Uterus (tissue), 4 donors: ENCODE measurements around the gene CTSL. TPM values are rescaled to one million over a fixed set of nuclear protein-coding genes. Genes with fewer than 3 reads are reported as not detected.

Source experiments
- DNase-seq, 2 donors: peaks; one replicate each; pipeline ENCODE4 v3.0.0-alpha.2; 2019 to 2020
- H3K27ac ChIP-seq, 2 donors: fragments of 200-600 bp; sonication (generic); 1 replicate in 1 of 2; 2 replicates in 1 of 2; pipeline ENCODE4 v1.5.1; 2016 to 2018
- H3K27me3 ChIP-seq, 2 donors: fragments of 200-600 bp; sonication (generic); one replicate each; pipeline ENCODE4 v1.5.1; 2018 to 2019; ENCODE audit warnings: control low read depth in 1 of 2
- H3K36me3 ChIP-seq, 2 donors: fragments of 200-600 bp; sonication (generic); one replicate each; pipeline ENCODE4 v1.5.1; 2019; ENCODE audit warnings: control low read depth in 1 of 2
- H3K4me1 ChIP-seq, 2 donors: fragments of 200-600 bp; sonication (generic); one replicate each; pipeline ENCODE4 v1.5.1; 2018 to 2019; ENCODE audit warnings: control low read depth in 1 of 2
- H3K4me3 ChIP-seq, 2 donors: fragments of 200-600 bp; sonication (generic); 1 replicate in 1 of 2; 2 replicates in 1 of 2; pipeline ENCODE4 v1.5.1; 2018 to 2019; ENCODE audit warnings: mild to moderate bottlenecking in 1 of 2
- H3K9me3 ChIP-seq, 2 donors: fragments of 200-600 bp; sonication (generic); one replicate each; pipeline ENCODE4 v1.5.1; 2019; ENCODE audit warnings: control low read depth in 1 of 2
- POLR2A ChIP-seq, 2 donors: fragments of 450-650 bp; IDR thresholded peaks; one replicate each; pipeline ENCODE4 v1.6.1; 2016; ENCODE audit warnings: antibody characterized with exemption in 2 of 2, mild to moderate bottlenecking in 1 of 2, moderate library complexity in 1 of 2
- intact Hi-C: fragments of 100-400 bp; cut with DNase I; formaldehyde crosslinking; loops from one replicate; pipeline ENCODE4 v1.15.1; 2023; ENCODE audit warnings: low total_unique reads
- total RNA-seq, 4 donors: library from RNA; depleted of rRNA in 3 of 4; stranded (reverse); fragments of >200 nt in 3 of 4; gene quantifications; one replicate each; pipeline versions ENCODE4 v1.1.0 to v1.2.4, GENCODE V29; 2014 to 2023
- TF ChIP-seq, protein P1 (sequence below), 4 experiments: fragments of 200-600 bp in 2 of 4; fragments of 450-650 bp in 2 of 4; sonication (generic) in 2 of 4; IDR thresholded peaks; one replicate each; pipeline ENCODE4 v1.5.1; 2016 to 2019; ENCODE audit warnings: antibody characterized with exemption in 4 of 4, mild to moderate bottlenecking in 2 of 4, moderate library complexity in 1 of 4
- donor health status: DM: yes; HTN: yes; CAD: no.

The CTSL gene
- total RNA-seq, 4 donors from 2014 or later: 84.3 to 183 (median 147) TPM

DNA sequence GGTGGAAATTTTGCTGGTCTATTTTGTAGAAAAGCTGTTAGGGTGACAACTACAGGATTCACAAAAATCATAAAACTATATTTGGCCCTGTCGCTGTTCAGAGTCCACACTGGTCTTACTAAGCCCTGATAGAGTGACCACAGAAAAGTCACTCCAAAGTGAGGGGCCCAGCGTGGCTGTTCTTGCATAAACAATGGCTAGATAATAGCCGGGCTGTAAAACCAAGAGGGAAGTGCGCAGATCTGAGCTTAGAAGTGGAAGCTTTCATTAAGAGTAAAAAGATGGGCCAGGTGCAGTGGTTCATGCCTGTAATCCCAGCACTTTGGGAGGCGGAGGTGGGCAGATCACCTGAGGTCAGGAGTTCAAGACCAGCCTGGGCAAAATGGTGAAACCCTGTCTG lies 15.5 kb upstream of the CTSL start:
- Histone ChIP-seq H3K4me1 (peaks cover 0 to 12% of the 10 kb centered on the region in 2 donors), H3K27ac (no peak overlapping the region), H3K36me3 (no peaks in the 10 kb centered on the region), H3K9me3 (no peaks in the 10 kb centered on the region), H3K27me3 (no peaks in the 10 kb centered on the region), H3K4me3 (no peak overlapping the region)
- intact Hi-C loops: no loop called here
- TF ChIP-seq POLR2A (IDR thresholded peaks at IDR 0.05): no peak
- TF ChIP-seq, protein P1, sequence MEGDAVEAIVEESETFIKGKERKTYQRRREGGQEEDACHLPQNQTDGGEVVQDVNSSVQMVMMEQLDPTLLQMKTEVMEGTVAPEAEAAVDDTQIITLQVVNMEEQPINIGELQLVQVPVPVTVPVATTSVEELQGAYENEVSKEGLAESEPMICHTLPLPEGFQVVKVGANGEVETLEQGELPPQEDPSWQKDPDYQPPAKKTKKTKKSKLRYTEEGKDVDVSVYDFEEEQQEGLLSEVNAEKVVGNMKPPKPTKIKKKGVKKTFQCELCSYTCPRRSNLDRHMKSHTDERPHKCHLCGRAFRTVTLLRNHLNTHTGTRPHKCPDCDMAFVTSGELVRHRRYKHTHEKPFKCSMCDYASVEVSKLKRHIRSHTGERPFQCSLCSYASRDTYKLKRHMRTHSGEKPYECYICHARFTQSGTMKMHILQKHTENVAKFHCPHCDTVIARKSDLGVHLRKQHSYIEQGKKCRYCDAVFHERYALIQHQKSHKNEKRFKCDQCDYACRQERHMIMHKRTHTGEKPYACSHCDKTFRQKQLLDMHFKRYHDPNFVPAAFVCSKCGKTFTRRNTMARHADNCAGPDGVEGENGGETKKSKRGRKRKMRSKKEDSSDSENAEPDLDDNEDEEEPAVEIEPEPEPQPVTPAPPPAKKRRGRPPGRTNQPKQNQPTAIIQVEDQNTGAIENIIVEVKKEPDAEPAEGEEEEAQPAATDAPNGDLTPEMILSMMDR (IDR thresholded peaks at IDR 0.05): no peak
- DNase-seq: no peak

DNA sequence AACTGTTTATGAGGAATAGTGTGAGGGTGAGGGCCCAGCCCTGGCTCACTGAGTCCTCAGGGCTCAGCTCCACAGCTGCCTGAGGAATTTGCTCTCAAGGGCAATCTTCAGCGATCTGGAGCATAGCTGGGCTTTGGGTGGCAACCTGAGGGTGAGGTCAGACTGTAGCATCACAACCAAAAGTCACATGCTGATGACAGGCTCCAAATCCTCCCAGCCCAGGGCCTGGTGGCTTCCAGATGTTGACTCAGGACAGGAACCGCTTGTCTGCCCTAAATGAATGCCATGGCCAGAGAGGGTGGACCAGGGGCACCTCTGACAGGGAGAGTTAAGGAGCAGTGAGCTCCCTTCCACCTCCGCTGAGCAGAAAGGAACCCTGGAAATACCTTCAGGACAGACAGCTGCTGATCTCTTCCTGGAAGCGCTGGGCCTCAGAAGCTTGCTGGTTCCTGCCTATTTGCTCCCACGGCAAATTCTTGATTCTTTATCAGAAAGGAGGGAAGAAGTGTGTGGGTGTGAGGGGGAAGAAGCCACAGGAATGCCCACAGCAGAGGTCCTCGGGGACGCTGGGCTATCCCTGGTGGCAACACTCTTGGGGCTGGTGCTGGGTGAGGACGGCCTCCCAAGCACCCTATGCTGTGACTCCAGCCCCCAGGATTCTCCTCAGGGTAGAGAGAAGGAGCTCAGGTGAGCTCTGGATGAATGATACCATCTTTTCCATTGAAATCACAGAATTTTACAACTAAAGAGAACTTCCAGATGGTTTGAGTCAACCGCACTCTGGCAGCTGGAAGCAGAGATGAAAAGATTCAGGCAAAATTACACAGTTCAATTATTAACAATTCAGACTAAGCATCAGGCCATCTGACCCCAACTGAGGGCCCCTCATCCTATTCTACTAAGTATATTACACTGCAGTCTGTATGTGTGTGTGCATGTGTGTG lies 13.8 kb upstream of the CTSL start:
- H3K27ac ChIP-seq: peak overlapping the region; percentile 1 to 7
- TF ChIP-seq, protein P1 (IDR thresholded peaks at IDR 0.05): no peak

DNA sequence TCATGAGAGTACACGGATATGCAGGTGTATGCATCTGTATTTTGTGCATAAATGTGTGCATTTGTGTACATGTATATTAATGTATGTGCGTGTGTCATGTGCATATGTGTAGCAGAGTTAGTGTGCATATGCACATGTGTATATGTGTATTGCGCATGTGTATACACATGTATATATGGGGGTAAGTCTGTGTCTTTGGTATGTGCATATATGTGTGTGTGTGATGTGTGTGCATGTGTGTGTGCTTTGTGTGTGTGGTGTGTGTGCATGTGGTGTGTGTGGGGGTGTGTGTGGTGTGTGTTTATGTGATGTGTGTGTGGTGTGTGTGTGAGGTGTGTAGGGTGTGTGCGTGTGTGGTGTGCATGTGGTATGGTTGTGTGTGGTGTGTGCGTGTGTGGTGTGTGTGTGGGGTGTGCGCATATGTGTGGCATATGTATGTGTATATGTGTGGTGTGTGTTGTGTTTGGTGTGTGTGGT lies 13.1 kb upstream of the CTSL start:
- H3K36me3 ChIP-seq: no peaks in the 10 kb centered on the region

More for the DNA sequence above, 13.8 kb upstream of the CTSL start:
- Histone ChIP-seq H3K4me3 (no peak overlapping the region), H3K36me3 (no peaks in the 10 kb centered on the region), H3K27me3 (no peaks in the 10 kb centered on the region), H3K9me3 (no peaks in the 10 kb centered on the region), H3K4me1 (peaks cover 0 to 12% of the 10 kb centered on the region in 2 donors)
- DNase-seq: no peak
- intact Hi-C loops: no loop called here

DNA sequence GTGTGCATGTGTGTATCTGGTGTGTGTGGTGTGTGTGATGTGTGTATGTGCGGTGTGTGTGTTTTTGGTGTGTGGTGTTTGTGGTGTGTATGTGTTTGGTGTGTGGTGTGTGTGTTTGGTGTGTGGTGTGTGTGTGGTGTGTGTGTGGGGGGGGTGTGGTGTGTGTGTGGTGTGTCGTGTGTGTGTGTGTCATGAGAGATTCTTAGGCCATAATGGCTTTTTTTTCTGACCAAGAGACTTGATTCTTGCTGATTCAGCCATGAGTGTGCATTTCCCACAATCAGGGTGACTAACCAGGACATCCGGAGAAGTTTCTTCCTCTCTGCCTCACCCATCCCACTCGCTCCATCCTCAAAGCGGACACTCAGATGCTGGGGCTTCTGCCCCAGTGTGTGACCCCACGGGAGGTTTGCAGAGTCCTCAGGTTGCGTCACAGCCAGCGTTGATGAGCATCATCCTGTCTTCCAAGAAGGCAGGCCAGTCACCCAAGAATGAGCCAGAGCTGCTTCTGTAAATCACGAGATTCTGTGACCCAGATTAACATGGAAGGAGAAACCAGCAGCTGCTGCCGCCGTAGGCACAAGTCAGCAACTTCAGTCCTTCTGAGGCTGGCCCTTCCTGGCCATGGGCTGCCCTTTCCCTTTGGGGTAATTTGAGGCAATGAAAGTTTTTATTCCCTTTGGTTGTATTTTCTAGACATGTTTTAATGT lies 12.5 kb upstream of the CTSL start:
- DNase-seq: peak; percentile 92
- peak overlapping the region in 1 of 2 donors; percentile 17 for H3K4me3 ChIP-seq
- intact Hi-C loops: no loop called here

More for the DNA sequence above, 13.1 kb upstream of the CTSL start:
- Histone ChIP-seq H3K27me3 (no peaks in the 10 kb centered on the region), H3K4me3 (no peak overlapping the region), H3K4me1 (peaks cover 0 to 12% of the 10 kb centered on the region in 2 donors), H3K27ac (peak overlapping the region; percentile 69 to 77), H3K9me3 (no peaks in the 10 kb centered on the region)
- TF ChIP-seq, protein P1 (IDR thresholded peaks at IDR 0.05): no peak
- TF ChIP-seq POLR2A (IDR thresholded peaks at IDR 0.05): no peak
- intact Hi-C loops: no loop called here
- DNase-seq: no peak

More for the DNA sequence above, 12.5 kb upstream of the CTSL start:
- Histone ChIP-seq H3K4me1 (peaks cover 0 to 12% of the 10 kb centered on the region in 2 donors), H3K9me3 (no peaks in the 10 kb centered on the region), H3K27ac (peak overlapping the region; percentile 69 to 77), H3K36me3 (no peaks in the 10 kb centered on the region), H3K27me3 (no peaks in the 10 kb centered on the region)
- TF ChIP-seq, protein P1 (IDR thresholded peaks at IDR 0.05): no peak
- TF ChIP-seq POLR2A (IDR thresholded peaks at IDR 0.05): no peak
